Uterus (tissue), 2 donors: ENCODE results near the gene AFDN.

Experiments
- CTCF ChIP-seq, 4 experiments: fragments of 200-600 bp in 2 of 4; fragments of 450-650 bp in 2 of 4; sonication (generic) in 2 of 4; IDR thresholded peaks; one replicate each; pipeline ENCODE4 v1.5.1; 2016 to 2019; ENCODE audit warnings: antibody characterized with exemption in 4 of 4, mild to moderate bottlenecking in 2 of 4, moderate library complexity in 1 of 4
- POLR2A ChIP-seq, 2 donors: fragments of 450-650 bp; IDR thresholded peaks; one replicate each; pipeline ENCODE4 v1.6.1; 2016; ENCODE audit warnings: antibody characterized with exemption in 2 of 2, mild to moderate bottlenecking in 1 of 2, moderate library complexity in 1 of 2

- TF ChIP-seq CTCF (IDR thresholded peaks at IDR 0.05) (no peak), POLR2A (IDR thresholded peaks at IDR 0.05) (no peak)
Measured at GRCh38 chr6:167825332-167826229, 1.1 kb upstream of the AFDN start.
